Ammon's horn (tissue), 1 donor: Measurements from ENCODE around the gene OGT.
"Not testable (repeated sequence)": the region's sequence is repeated elsewhere in the genome, so short reads cannot be mapped to it uniquely, and the experiment has no call there.

ENCODE experiments used
- DNase-seq: peaks from one replicate; pipeline ENCODE4 v3.0.0-alpha.2; 2016; ENCODE audit warnings: low spot score

The OGT gene

GRCh38 chrX:71540801-71541200 is 7.9 kb downstream of the OGT start:
- no peak for DNase-seq

- no peak for DNase-seq
These were observed 8.5 kb downstream of the OGT start for GRCh38 chrX:71541210-71542022.

- no peak for DNase-seq
These were observed 9.5 kb downstream of the OGT start for GRCh38 chrX:71542411-71542810.

- no peak for DNase-seq
These were observed 9.9 kb downstream of the OGT start for GRCh38 chrX:71542825-71543224.

- DNase-seq: peak; percentile 11
These were observed 10.4 kb downstream of the OGT start for GRCh38 chrX:71543316-71543715.

GRCh38 chrX:71545364-71545763 is 12.5 kb downstream of the OGT start:
- DNase-seq: peak; percentile 35

- no peak for DNase-seq
These were observed 14.0 kb downstream of the OGT start for GRCh38 chrX:71546879-71547278.

GRCh38 chrX:71547339-71547738 is 14.4 kb downstream of the OGT start:
- DNase-seq: no peak

GRCh38 chrX:71549986-71550385 is 17.1 kb downstream of the OGT start:
- no peak for DNase-seq

- no peak for DNase-seq
These were observed 17.7 kb downstream of the OGT start for GRCh38 chrX:71550578-71550977.

GRCh38 chrX:71556036-71556435 is 23.1 kb downstream of the OGT start:
- no peak for DNase-seq

- DNase-seq: no peak
These were observed 26.0 kb downstream of the OGT start for GRCh38 chrX:71558920-71559319.

GRCh38 chrX:71559773-71560172 is 26.9 kb downstream of the OGT start:
- not testable (repeated sequence) for DNase-seq

- no peak for DNase-seq
These were observed 31.0 kb downstream of the OGT start for GRCh38 chrX:71563921-71564320.

GRCh38 chrX:71565474-71566041 is 32.7 kb downstream of the OGT start:
- DNase-seq: no peak

GRCh38 chrX:71571390-71571789 is 38.5 kb downstream of the OGT start:
- not testable (repeated sequence) for DNase-seq

GRCh38 chrX:71573590-71573989 is 40.7 kb downstream of the OGT start:
- no peak for DNase-seq

GRCh38 chrX:71577682-71578081 is 44.8 kb downstream of the OGT start:
- no peak for DNase-seq

- DNase-seq: no peak
These were observed 45.6 kb downstream of the OGT start, which contains the start of gene GCNA for GRCh38 chrX:71578253-71579135. TSS of gene GCNA (plus strand) at chrX:71578437. CDS start at chrX:71580822, 2,385 bp downstream.

GRCh38 chrX:71579136-71579989 is 46.5 kb downstream of the OGT start:
- no peak for DNase-seq

- DNase-seq: no peak
These were observed 47.1 kb downstream of the OGT start for GRCh38 chrX:71579990-71580380.

- no peak for DNase-seq
These were observed 48.3 kb downstream of the OGT start for GRCh38 chrX:71581210-71581609.
